B cell (primary cell): ENCODE results near the gene TGOLN2. TPM values are rescaled to one million over a fixed set of nuclear protein-coding genes. Genes with fewer than 3 reads are reported as not detected.

ENCODE experiments used
- ATAC-seq: fragments of 200-7000 bp; cut with Tn5 transposase; one replicate; pipeline ENCODE4 v1.10.0; 2021; ENCODE audit warnings: low read depth, mild to moderate bottlenecking, moderate number of reproducible peaks, moderate library complexity
- CTCF ChIA-PET: fragments of 350-600 bp; sonication (Branson Sonifier 250); formaldehyde crosslinking; loops from one replicate; lab custom pipeline; 2021; ENCODE audit warnings: antibody characterized with exemption, inconsistent platforms; lab: Charles Lee
- POLR2A ChIA-PET: fragments of 350-600 bp; sonication (Branson Sonifier 250); formaldehyde crosslinking; loops from one replicate; lab custom pipeline; 2021; ENCODE audit warnings: antibody characterized with exemption; lab: Charles Lee
- DNase-seq: peaks from one replicate; pipeline ENCODE4 v3.0.0; 2013
- H2AFZ ChIP-seq: 2 replicates; pipeline ENCODE4 v1.6.1; 2012; ENCODE audit warnings: mild to moderate bottlenecking, low read depth, low read length; ENCODE audit not compliant: insufficient read depth, poor library complexity, severe bottlenecking
- H3K27ac ChIP-seq, 2 donors: 1 replicate in 1 of 2; 2 replicates in 1 of 2; pipeline ENCODE4 v1.5.1; 2012 to 2013; ENCODE audit warnings: low read length in 2 of 2, mild to moderate bottlenecking in 2 of 2, moderate library complexity in 1 of 2
- H3K27me3 ChIP-seq, 4 experiments: fragments of 200-600 bp in 1 of 4; sonication (generic) in 1 of 4; replicated peaks in 1 of 4; 1 replicate in 2 of 4; 2 replicates in 2 of 4; pipeline versions ENCODE4 v1.6.1 to v1.7.0; 2013 to 2016; ENCODE audit warnings: low read length in 3 of 4, mild to moderate bottlenecking in 2 of 4, mixed read lengths in 1 of 4, moderate library complexity in 1 of 4; ENCODE audit not compliant: insufficient read depth in 4 of 4, control insufficient read depth in 3 of 4; ENCODE audit errors: control extremely low read depth in 1 of 4
- H3K36me3 ChIP-seq, 2 experiments: replicated peaks in 1 of 2; 1 replicate in 1 of 2; 2 replicates in 1 of 2; pipeline versions ENCODE4 v1.6.1 to v1.7.1; 2013; ENCODE audit warnings: low read length in 1 of 2; ENCODE audit not compliant: insufficient read depth in 2 of 2, control insufficient read depth in 1 of 2; ENCODE audit errors: control extremely low read depth in 1 of 2, extremely low read depth in 1 of 2
- H3K4me1 ChIP-seq, 2 donors: fragments of 200-600 bp in 1 of 2; sonication (generic) in 1 of 2; 1 replicate in 1 of 2; 2 replicates in 1 of 2; pipeline versions ENCODE4 v1.5.1 to v1.6.1; 2013 to 2017; ENCODE audit warnings: low read length in 2 of 2; ENCODE audit not compliant: control insufficient read depth in 2 of 2, insufficient read depth in 2 of 2
- H3K4me2 ChIP-seq: replicated peaks from 2 replicates; pipeline ENCODE3; 2012; ENCODE audit warnings: mild to moderate bottlenecking, low read depth, low read length; ENCODE audit not compliant: poor library complexity, severe bottlenecking
- H3K4me3 ChIP-seq, 5 experiments: fragments of 200-600 bp in 1 of 5; sonication (generic) in 1 of 5; 1 replicate in 3 of 5; 2 replicates in 2 of 5; pipeline versions ENCODE4 v1.5.1 to v1.7.0; 2011 to 2016; ENCODE audit warnings: low read length in 4 of 5, mild to moderate bottlenecking in 4 of 5, low read depth in 2 of 5, control low read depth in 1 of 5, moderate library complexity in 1 of 5; ENCODE audit not compliant: insufficient read depth in 1 of 5; ENCODE audit errors: control extremely low read depth in 1 of 5, extremely low read depth in 1 of 5
- H3K79me2 ChIP-seq: fragments of 200-600 bp; sonication (generic); one replicate; pipeline ENCODE4 v1.6.0; 2016; ENCODE audit warnings: low read length; ENCODE audit not compliant: control insufficient read depth, insufficient read depth
- H3K9ac ChIP-seq: fragments of 200-600 bp; sonication (generic); 2 replicates; pipeline ENCODE4 v1.6.1; 2017; ENCODE audit warnings: mild to moderate bottlenecking, low read length, moderate library complexity
- H3K9me3 ChIP-seq, 3 donors: one replicate each; pipeline versions ENCODE4 v1.6.1 to v1.7.1; 2013; ENCODE audit warnings: low read length in 2 of 3; ENCODE audit not compliant: control insufficient read depth in 2 of 3, insufficient read depth in 1 of 3; ENCODE audit errors: control extremely low read depth in 1 of 3
- H4K20me1 ChIP-seq: 2 replicates; pipeline ENCODE4 v1.6.0; 2012; ENCODE audit warnings: mild to moderate bottlenecking, low read length; ENCODE audit not compliant: insufficient read depth, control insufficient read depth, poor library complexity, severe bottlenecking
- H3K27ac Mint-ChIP-seq: one replicate; pipeline ENCODE4 v1.8.0; 2021; ENCODE audit warnings: mixed read lengths
- H3K27me3 Mint-ChIP-seq: one replicate; pipeline ENCODE4 v1.8.0; 2021; ENCODE audit warnings: mixed read lengths
- H3K4me1 Mint-ChIP-seq: one replicate; pipeline ENCODE4 v1.8.0; 2021; ENCODE audit warnings: mixed read lengths
- H3K4me3 Mint-ChIP-seq: one replicate; pipeline ENCODE4 v1.8.0; 2021; ENCODE audit warnings: mixed read lengths
- H3K9me3 Mint-ChIP-seq: one replicate; pipeline ENCODE4 v1.8.0; 2022; ENCODE audit warnings: mixed read lengths; ENCODE audit not compliant: insufficient read depth
- CTCF ChIP-seq: fragments of 200-600 bp; IDR thresholded peaks from one replicate; pipeline ENCODE4 v1.8.0; 2022; ENCODE audit warnings: antibody characterized with exemption, mild to moderate bottlenecking
- EZH2 ChIP-seq: IDR thresholded peaks from 2 replicates; pipeline ENCODE4 v1.6.1; 2012; ENCODE audit warnings: borderline replicate concordance, low read depth, mild to moderate bottlenecking, moderate library complexity, low read length; ENCODE audit not compliant: insufficient read depth, poor library complexity, severe bottlenecking
- WGBS: methylation state at CpG from one replicate; pipeline ENCODE4 v1.1.5; 2013; ENCODE audit warnings: missing lambda C conversion rate; ENCODE audit not compliant: insufficient coverage; 5-methylcytosine and 5-hydroxymethylcytosine counted together
- intact Hi-C: fragments of 100-400 bp; cut with micrococcal nuclease; formaldehyde crosslinking; loops from one replicate; pipeline ENCODE4 v1.10.0; 2022
- polyA plus RNA-seq: library from polyadenylated mRNA; depleted of rRNA; stranded (reverse); fragments of >200 nt; gene quantifications from 2 replicates; pipeline ENCODE4 v1.2.3, GENCODE V29; 2012
- total RNA-seq, 2 donors: library from RNA; stranded (reverse); fragments of 120-200 nt in 1 of 2; gene quantifications; 1 replicate in 1 of 2; 2 replicates in 1 of 2; pipeline versions ENCODE4 v1.2.3 to v1.2.4, GENCODE V29; 2013 to 2022

TGOLN2 gene
- total and polyA plus RNA-seq, 2 donors (not counting 1 experiment from before 2014, with no cell fraction given) = 106 to 172 TPM

DNA sequence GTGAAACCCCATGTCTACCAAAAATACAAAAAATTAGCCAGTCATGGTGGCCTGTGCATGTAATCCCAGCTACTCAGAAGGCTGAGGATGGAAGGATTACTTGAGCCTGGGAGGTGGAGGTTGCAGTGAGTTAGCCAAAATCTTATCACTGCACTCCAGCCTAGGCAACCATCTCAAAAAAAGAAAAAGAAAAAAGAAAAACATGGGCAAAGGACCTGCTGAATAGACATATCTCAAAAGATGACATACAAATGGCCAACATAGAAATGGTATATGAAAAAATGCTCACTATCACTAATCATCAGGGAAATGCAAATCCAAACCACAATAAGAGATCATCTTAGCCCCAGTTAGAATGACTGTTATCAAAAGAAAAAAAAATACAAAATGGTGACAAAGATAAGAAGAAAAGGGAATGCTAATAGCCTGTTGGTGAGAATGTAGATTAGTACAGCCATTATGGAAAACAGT, 1.4 kb upstream of the TGOLN2 start:
- DNase-seq = no peak
- Histone ChIP-seq H3K4me1 (peaks cover 28 to 32% of the 10 kb centered on the region in 2 donors), H3K36me3 (peaks cover 0 to 29% of the 10 kb centered on the region in 2 experiments), H4K20me1 (peaks cover 30% of the 10 kb centered on the region), H3K4me2 (no peak overlapping the region), H2AFZ (no peak overlapping the region), H3K27me3 (no peaks in the 10 kb centered on the region), H3K79me2 (peaks cover 44% of the 10 kb centered on the region), H3K9ac (no peak overlapping the region), H3K27ac (no peak overlapping the region), H3K4me3 (no peak overlapping the region), H3K9me3 (no peaks in the 10 kb centered on the region)
- no peak for TF ChIP-seq CTCF
- TF ChIP-seq EZH2 = no peak
- intact Hi-C loops = loop anchor here (5.0 kb wide), 2 partner anchors 63 to 83 kb away; partner anchors contain the start of gene CAPG
- ChIA-PET POLR2A (interaction anchor here (0.7 to 2.9 kb wide), 3 partner anchors 11 to 305 kb away, joined by 4 to 34 read pairs (median 4); partner anchors contain the start of gene MAT2A), CTCF (no interaction called here)
- peak overlapping the region; percentile 37 for H3K4me3 Mint-ChIP-seq
- ATAC-seq = no peak
- peaks cover 49% of the 10 kb centered on the region for H3K4me1 Mint-ChIP-seq
- H3K27me3 Mint-ChIP-seq = no peaks in the 10 kb centered on the region
- no peaks in the 10 kb centered on the region for H3K9me3 Mint-ChIP-seq
- peak overlapping the region; percentile 16 for H3K27ac Mint-ChIP-seq

GRCh38 chr2:85327160-85327821, 498 bp downstream of the TGOLN2 start:
- Histone ChIP-seq H3K36me3 (peaks cover 0 to 48% of the 10 kb centered on the region in 2 experiments), H3K79me2 (peaks cover 63% of the 10 kb centered on the region), H3K9me3 (no peaks in the 10 kb centered on the region), H4K20me1 (peaks cover 48% of the 10 kb centered on the region), H3K4me2 (peak overlapping the region; percentile 84), H3K9ac (peak overlapping the region; percentile 90), H3K4me3 (peak overlapping the region; percentile 44 to 96 (median 86)), H2AFZ (peak overlapping the region; percentile 86), H3K4me1 (peaks cover 37 to 48% of the 10 kb centered on the region in 2 donors), H3K27me3 (no peaks in the 10 kb centered on the region), H3K27ac (peak overlapping the region; percentile 83 to 99)
- Mint-ChIP-seq H3K9me3 (no peaks in the 10 kb centered on the region), H3K27ac (peak overlapping the region; percentile 100), H3K27me3 (no peaks in the 10 kb centered on the region), H3K4me1 (peaks cover 66% of the 10 kb centered on the region), H3K4me3 (peak overlapping the region; percentile 100)
- ATAC-seq (peak; percentile 18), DNase-seq (peak; percentile 67)
- TF ChIP-seq CTCF (no peak), EZH2 (no peak)
- 6% methylated on average over 37 of the region's 41 CpGs for WGBS
- intact Hi-C loops = loop anchor here (2.0 to 5.0 kb wide), 3 partner anchors 65 to 226 kb away; partner anchors contain the start of gene CAPG
- POLR2A ChIA-PET = interaction anchor here (0.5 to 3.4 kb wide), 22 partner anchors 8 to 868 kb away, joined by 3 to 34 read pairs (median 6); partner anchors contain the start of genes ELMOD3, GGCX, IMMT and MAT2A
- CTCF ChIA-PET = interaction anchor here (0.8 to 1.6 kb wide), 6 partner anchors 27 to 225 kb away, joined by 3 to 8 read pairs (median 3); partner anchors contain the start of genes ELMOD3, MAT2A and SH2D6
